A549 (cell line): Measurements from ENCODE around the gene MORN1.

ENCODE experiments used
- CBX8 ChIP-seq: fragments of 200-600 bp; sonication (generic); IDR thresholded peaks from 2 replicates; pipeline ENCODE4 v1.6.1; 2016
- CHD2 ChIP-seq: fragments of 150-350 bp; IDR thresholded peaks from 2 replicates; pipeline ENCODE4 v1.6.1; 2014; ENCODE audit warnings: low read length; ENCODE audit not compliant: partially characterized antibody
- EHMT2 ChIP-seq: fragments of 200-600 bp; sonication (generic); IDR thresholded peaks from 2 replicates; pipeline ENCODE4 v1.6.1; 2016; ENCODE audit warnings: antibody characterized with exemption, low read depth, mild to moderate bottlenecking, moderate library complexity
- EP300 ChIP-seq, 2 experiments: fragments of >200 bp; sonication (Bioruptor Twin); formaldehyde crosslinking; IDR thresholded peaks; 2 replicates in 1 of 2; 3 replicates in 1 of 2; pipeline ENCODE4 v1.6.1; 2016 to 2017
- HDAC2 ChIP-seq: fragments of 200-600 bp; sonication (generic); IDR thresholded peaks from 2 replicates; pipeline ENCODE4 v1.6.1; 2016
- KDM1A ChIP-seq: fragments of 200-600 bp; sonication (generic); IDR thresholded peaks from 2 replicates; pipeline ENCODE4 v1.6.1; 2016; ENCODE audit warnings: low read depth, mild to moderate bottlenecking
- MAFK ChIP-seq: fragments of 450-650 bp; IDR thresholded peaks from 2 replicates; pipeline ENCODE4 v1.6.1; 2014; ENCODE audit not compliant: partially characterized antibody
- MYC ChIP-seq: IDR thresholded peaks from 2 replicates; pipeline ENCODE4 v1.6.1; 2012; ENCODE audit warnings: mild to moderate bottlenecking, inconsistent platforms, low read length, improper control_type of control experiment, borderline replicate concordance
- POLR2A ChIP-seq: IDR thresholded peaks from 2 replicates; pipeline ENCODE4 v1.6.1; 2012; ENCODE audit warnings: mild to moderate bottlenecking, low read length
- RCOR1 ChIP-seq: fragments of 150-350 bp; IDR thresholded peaks from 2 replicates; pipeline ENCODE4 v1.6.1; 2014; ENCODE audit warnings: antibody characterized with exemption, low read length, low read depth
- RFX5 ChIP-seq: fragments of 450-650 bp; IDR thresholded peaks from 2 replicates; pipeline ENCODE4 v1.7.1; 2014; ENCODE audit warnings: antibody characterized with exemption, mild to moderate bottlenecking, moderate library complexity
- TF ChIP-seq, protein P1 (sequence below): fragments of >200 bp; sonication (Bioruptor Twin); formaldehyde crosslinking; IDR thresholded peaks from 3 replicates; pipeline ENCODE4 v1.5.1; 2016
- TF ChIP-seq, protein P2 (sequence below): fragments of 450-650 bp; IDR thresholded peaks from 2 replicates; pipeline ENCODE4 v1.6.1; 2014; ENCODE audit warnings: antibody characterized with exemption
- TF ChIP-seq, protein P3 (sequence below): fragments of 200-600 bp; sonication (generic); IDR thresholded peaks from 2 replicates; pipeline ENCODE4 v1.6.1; 2016; ENCODE audit warnings: antibody characterized with exemption, mild to moderate bottlenecking, moderate library complexity

DNA sequence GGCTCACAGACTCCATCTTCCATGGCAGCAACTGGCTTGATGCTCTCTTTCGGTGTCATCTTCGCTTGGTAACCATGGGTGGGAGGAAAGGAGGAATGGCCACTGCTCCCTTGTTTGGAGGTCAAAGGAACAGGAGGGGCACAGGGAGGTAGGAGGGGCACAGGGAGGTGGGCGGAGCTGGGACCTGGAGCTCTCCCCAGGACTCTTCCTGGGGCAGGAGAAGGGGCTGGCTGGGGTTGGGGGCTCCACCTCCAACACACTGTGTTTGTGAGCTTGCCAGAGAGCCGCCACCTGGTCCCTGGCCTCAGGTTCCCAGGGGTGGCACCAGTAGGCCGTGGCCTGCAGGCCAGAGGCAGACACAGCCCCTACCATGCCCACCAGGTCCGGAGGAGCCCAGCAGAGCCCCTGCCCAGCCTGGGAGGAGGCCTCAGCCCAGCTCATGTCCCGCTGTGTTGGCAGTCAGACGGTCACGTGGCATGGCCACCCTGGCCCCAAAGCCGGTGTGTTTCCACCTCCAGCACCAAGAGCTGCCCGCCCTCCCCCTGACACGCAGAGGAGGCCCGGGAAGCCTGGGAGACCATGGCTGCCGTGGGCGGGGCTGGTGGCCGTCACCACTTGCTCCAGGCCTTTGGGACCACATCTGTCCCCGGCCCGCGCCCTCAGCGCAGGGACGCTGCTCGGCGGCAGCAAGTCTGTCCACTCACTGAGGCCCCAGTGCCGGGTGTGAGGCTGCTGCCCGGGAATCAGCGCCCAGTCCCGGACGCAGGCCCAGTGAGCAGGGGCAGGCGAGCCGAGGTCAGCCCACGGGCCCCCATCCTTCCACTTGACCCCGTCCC is 73.9 kb downstream of the MORN1 start:
- TF ChIP-seq, protein P1, sequence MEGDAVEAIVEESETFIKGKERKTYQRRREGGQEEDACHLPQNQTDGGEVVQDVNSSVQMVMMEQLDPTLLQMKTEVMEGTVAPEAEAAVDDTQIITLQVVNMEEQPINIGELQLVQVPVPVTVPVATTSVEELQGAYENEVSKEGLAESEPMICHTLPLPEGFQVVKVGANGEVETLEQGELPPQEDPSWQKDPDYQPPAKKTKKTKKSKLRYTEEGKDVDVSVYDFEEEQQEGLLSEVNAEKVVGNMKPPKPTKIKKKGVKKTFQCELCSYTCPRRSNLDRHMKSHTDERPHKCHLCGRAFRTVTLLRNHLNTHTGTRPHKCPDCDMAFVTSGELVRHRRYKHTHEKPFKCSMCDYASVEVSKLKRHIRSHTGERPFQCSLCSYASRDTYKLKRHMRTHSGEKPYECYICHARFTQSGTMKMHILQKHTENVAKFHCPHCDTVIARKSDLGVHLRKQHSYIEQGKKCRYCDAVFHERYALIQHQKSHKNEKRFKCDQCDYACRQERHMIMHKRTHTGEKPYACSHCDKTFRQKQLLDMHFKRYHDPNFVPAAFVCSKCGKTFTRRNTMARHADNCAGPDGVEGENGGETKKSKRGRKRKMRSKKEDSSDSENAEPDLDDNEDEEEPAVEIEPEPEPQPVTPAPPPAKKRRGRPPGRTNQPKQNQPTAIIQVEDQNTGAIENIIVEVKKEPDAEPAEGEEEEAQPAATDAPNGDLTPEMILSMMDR: no peak
- TF ChIP-seq HDAC2 (no peak), CHD2 (no peak), POLR2A (no peak), EHMT2 (no peak), RCOR1 (no peak), CBX8 (no peak), KDM1A (no peak), MAFK (no peak), RFX5 (no peak), MYC (no peak), EP300 (IDR thresholded peaks at IDR 0.05) (no peak)
- TF ChIP-seq, protein P2, sequence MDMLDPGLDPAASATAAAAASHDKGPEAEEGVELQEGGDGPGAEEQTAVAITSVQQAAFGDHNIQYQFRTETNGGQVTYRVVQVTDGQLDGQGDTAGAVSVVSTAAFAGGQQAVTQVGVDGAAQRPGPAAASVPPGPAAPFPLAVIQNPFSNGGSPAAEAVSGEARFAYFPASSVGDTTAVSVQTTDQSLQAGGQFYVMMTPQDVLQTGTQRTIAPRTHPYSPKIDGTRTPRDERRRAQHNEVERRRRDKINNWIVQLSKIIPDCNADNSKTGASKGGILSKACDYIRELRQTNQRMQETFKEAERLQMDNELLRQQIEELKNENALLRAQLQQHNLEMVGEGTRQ: no peak
- TF ChIP-seq, protein P3, sequence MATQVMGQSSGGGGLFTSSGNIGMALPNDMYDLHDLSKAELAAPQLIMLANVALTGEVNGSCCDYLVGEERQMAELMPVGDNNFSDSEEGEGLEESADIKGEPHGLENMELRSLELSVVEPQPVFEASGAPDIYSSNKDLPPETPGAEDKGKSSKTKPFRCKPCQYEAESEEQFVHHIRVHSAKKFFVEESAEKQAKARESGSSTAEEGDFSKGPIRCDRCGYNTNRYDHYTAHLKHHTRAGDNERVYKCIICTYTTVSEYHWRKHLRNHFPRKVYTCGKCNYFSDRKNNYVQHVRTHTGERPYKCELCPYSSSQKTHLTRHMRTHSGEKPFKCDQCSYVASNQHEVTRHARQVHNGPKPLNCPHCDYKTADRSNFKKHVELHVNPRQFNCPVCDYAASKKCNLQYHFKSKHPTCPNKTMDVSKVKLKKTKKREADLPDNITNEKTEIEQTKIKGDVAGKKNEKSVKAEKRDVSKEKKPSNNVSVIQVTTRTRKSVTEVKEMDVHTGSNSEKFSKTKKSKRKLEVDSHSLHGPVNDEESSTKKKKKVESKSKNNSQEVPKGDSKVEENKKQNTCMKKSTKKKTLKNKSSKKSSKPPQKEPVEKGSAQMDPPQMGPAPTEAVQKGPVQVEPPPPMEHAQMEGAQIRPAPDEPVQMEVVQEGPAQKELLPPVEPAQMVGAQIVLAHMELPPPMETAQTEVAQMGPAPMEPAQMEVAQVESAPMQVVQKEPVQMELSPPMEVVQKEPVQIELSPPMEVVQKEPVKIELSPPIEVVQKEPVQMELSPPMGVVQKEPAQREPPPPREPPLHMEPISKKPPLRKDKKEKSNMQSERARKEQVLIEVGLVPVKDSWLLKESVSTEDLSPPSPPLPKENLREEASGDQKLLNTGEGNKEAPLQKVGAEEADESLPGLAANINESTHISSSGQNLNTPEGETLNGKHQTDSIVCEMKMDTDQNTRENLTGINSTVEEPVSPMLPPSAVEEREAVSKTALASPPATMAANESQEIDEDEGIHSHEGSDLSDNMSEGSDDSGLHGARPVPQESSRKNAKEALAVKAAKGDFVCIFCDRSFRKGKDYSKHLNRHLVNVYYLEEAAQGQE: no peak
